ENCODE measurements around the gene MAOA.
"Not testable (repeated sequence)": the region's sequence is repeated elsewhere in the genome, so short reads cannot be mapped to it uniquely, and the experiment has no call there.

The MAOA gene

GRCh38 chrX:43718546-43718945 is 62.4 kb downstream of the MAOA start:
- TF ChIP-seq CTCF (conservative IDR thresholded peaks at IDR 0.05) = no peak
- no peak overlapping the region for H3K27ac ChIP-seq

- H3K27ac ChIP-seq = no peak overlapping the region
- TF ChIP-seq CTCF (conservative IDR thresholded peaks at IDR 0.05) = no peak
These were observed 62.9 kb downstream of the MAOA start for GRCh38 chrX:43718956-43719355.

GRCh38 chrX:43720082-43720481 is 64.0 kb downstream of the MAOA start:
- no peak for TF ChIP-seq CTCF (conservative IDR thresholded peaks at IDR 0.05)
- no peak overlapping the region for H3K27ac ChIP-seq

GRCh38 chrX:43720961-43721360 is 64.9 kb downstream of the MAOA start:
- H3K27ac ChIP-seq = no peak overlapping the region
- no peak for TF ChIP-seq CTCF (conservative IDR thresholded peaks at IDR 0.05)

GRCh38 chrX:43725227-43725626 is 69.1 kb downstream of the MAOA start:
- H3K27ac ChIP-seq = not testable (repeated sequence)

GRCh38 chrX:43727254-43727653 is 71.2 kb downstream of the MAOA start:
- not testable (repeated sequence) for H3K27ac ChIP-seq

- H3K27ac ChIP-seq = no peak overlapping the region
- TF ChIP-seq CTCF (conservative IDR thresholded peaks at IDR 0.05) = no peak
These were observed 71.9 kb downstream of the MAOA start for GRCh38 chrX:43728002-43728401.

GRCh38 chrX:43728966-43729365 is 72.9 kb downstream of the MAOA start:
- H3K27ac ChIP-seq = no peak overlapping the region
- no peak for TF ChIP-seq CTCF (conservative IDR thresholded peaks at IDR 0.05)

GRCh38 chrX:43731086-43731485 is 75.0 kb downstream of the MAOA start:
- TF ChIP-seq CTCF (conservative IDR thresholded peaks at IDR 0.05) = no peak

More at GRCh38 chrX:43731086-43731485, 75.0 kb downstream of the MAOA start:
- no peak overlapping the region for H3K27ac ChIP-seq

All from VCaP (cell line).